ENCODE data around the gene NEK10. TPM values are rescaled to one million over a fixed set of nuclear protein-coding genes. Genes with fewer than 3 reads are reported as not detected.

Gene NEK10
- total RNA-seq, 1 donor from 2014 or later: 7.3 TPM

DNA sequence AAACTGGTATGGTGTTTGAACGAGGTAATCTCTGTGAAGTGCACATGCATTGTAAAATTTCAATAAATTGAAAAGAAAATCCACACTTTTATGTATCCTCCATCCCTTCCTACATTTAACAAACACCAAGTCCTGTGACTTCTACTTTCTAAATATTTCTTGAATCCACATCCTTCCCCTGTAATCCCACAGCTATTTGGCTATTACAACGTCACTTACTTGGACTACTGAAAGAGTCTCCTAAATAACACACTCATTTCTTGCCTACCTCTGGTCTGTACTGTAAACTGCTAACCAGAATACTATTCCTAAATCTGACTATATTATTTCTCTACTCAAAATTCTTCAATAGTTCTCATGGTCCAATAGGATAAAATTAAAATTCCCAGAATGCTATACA is 176.1 kb downstream of the NEK10 start:
- TF ChIP-seq, protein P1, sequence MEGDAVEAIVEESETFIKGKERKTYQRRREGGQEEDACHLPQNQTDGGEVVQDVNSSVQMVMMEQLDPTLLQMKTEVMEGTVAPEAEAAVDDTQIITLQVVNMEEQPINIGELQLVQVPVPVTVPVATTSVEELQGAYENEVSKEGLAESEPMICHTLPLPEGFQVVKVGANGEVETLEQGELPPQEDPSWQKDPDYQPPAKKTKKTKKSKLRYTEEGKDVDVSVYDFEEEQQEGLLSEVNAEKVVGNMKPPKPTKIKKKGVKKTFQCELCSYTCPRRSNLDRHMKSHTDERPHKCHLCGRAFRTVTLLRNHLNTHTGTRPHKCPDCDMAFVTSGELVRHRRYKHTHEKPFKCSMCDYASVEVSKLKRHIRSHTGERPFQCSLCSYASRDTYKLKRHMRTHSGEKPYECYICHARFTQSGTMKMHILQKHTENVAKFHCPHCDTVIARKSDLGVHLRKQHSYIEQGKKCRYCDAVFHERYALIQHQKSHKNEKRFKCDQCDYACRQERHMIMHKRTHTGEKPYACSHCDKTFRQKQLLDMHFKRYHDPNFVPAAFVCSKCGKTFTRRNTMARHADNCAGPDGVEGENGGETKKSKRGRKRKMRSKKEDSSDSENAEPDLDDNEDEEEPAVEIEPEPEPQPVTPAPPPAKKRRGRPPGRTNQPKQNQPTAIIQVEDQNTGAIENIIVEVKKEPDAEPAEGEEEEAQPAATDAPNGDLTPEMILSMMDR (IDR thresholded peaks at IDR 0.05): no peak
- H3K4me3 Mint-ChIP-seq (ENCODE audit: unreplicated experiment): no peak overlapping the region
- no peak for DNase-seq (ENCODE audit: low spot score)
- peaks cover 3% of the 10 kb centered on the region for H3K9me3 Mint-ChIP-seq (ENCODE audit: low read depth)
- H3K27me3 Mint-ChIP-seq (ENCODE audit: low read depth): no peaks in the 10 kb centered on the region
- H3K4me1 Mint-ChIP-seq (ENCODE audit: low read depth): peaks cover 23% of the 10 kb centered on the region
- H3K27ac Mint-ChIP-seq (ENCODE audit: unreplicated experiment): no peak overlapping the region
- peaks cover 11% of the 10 kb centered on the region for H3K36me3 Mint-ChIP-seq (ENCODE audit: low read depth)

DNA sequence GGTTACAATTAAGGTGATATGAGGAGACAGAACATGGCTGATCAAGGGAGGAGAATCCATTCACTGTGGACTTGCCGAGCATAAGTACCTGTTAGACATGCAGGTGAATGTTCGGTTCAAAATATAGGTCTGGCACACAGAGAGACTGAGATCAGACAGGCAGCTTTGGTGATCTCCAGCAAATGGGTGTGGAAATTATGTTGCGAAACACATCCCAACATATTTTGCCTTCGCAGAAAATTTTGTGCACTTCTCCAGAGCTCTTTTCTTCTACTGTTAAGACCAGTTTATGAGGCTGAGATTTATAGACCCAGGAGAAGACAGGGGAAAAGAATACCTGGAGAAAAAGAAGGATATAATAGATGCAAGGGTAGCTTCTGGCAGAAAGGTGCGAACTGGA is 183.2 kb downstream of the NEK10 start:
- no peak for DNase-seq (ENCODE audit: low spot score)
- H3K4me3 Mint-ChIP-seq (ENCODE audit: unreplicated experiment): no peak overlapping the region
- no peaks in the 10 kb centered on the region for H3K4me1 Mint-ChIP-seq (ENCODE audit: low read depth)
- peaks cover 6% of the 10 kb centered on the region for H3K9me3 Mint-ChIP-seq (ENCODE audit: low read depth)
- no peaks in the 10 kb centered on the region for H3K27me3 Mint-ChIP-seq (ENCODE audit: low read depth)
- peaks cover 2% of the 10 kb centered on the region for H3K36me3 Mint-ChIP-seq (ENCODE audit: low read depth)
- no peak overlapping the region for H3K27ac Mint-ChIP-seq (ENCODE audit: unreplicated experiment)
- TF ChIP-seq, protein P1 (IDR thresholded peaks at IDR 0.05): no peak

DNA sequence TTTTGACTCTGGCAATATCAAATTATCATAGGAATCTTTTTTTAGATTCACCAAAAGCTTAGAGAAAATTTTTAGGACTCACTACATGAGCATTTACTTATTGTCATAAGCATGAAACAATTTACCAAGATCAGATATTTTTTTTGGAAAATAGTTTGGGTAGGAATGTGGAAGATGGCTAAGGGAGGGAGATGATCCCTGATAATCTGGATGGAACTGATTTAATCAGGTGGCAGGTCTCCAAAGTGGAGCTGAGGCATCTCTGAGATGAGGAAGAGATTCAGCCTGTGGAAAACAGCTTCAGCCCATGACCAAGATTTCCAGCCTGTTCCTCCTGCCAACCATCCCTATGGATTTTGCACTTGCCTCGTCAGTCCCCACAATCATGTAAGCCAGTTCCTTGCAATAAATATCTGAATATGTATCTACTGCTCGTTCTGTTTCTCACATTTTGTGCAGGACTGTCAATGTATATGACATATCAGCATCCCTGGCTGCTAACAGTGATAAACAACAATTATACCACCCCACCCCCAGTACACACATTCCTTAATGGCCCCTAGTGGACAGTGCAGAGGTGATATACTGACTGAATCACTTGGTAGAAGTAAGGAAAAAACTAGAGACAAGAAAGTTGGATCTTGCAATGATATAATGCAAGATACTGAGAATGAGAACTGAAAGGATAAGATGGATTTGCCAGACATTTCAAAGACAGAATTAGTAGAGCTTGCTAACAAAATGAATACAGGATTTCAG is 183.8 kb downstream of the NEK10 start:
- Mint-ChIP-seq H3K36me3 (ENCODE audit: low read depth) (peaks cover 4% of the 10 kb centered on the region), H3K27me3 (ENCODE audit: low read depth) (no peaks in the 10 kb centered on the region), H3K27ac (ENCODE audit: unreplicated experiment) (no peak overlapping the region), H3K4me1 (ENCODE audit: low read depth) (no peaks in the 10 kb centered on the region), H3K9me3 (ENCODE audit: low read depth) (peaks cover 6% of the 10 kb centered on the region), H3K4me3 (ENCODE audit: unreplicated experiment) (no peak overlapping the region)
- TF ChIP-seq, protein P1 (IDR thresholded peaks at IDR 0.05): no peak
- DNase-seq (ENCODE audit: low spot score): no peak

DNA sequence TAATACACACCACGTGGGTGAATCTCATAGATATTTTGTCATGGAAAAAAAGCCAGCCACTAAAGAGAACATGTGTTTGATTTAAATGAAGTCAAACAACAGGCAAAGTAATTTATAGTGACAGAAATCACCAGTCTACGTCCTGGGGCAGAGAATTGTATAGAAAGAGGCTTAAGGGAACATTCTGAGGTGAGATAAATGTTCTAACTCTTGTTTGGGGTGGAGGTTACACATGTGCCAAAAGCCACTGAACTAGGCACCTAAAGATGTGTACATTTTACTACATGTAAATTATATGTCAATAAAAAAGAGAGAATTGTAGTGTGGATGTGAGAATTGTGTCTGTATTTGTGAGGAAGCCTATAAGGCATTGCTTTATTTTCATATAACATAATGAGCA is 184.9 kb downstream of the NEK10 start:
- Mint-ChIP-seq H3K27ac (ENCODE audit: unreplicated experiment) (no peak overlapping the region), H3K27me3 (ENCODE audit: low read depth) (no peaks in the 10 kb centered on the region), H3K36me3 (ENCODE audit: low read depth) (peaks cover 4% of the 10 kb centered on the region), H3K4me3 (ENCODE audit: unreplicated experiment) (no peak overlapping the region), H3K9me3 (ENCODE audit: low read depth) (peaks cover 6% of the 10 kb centered on the region), H3K4me1 (ENCODE audit: low read depth) (no peaks in the 10 kb centered on the region)
- TF ChIP-seq, protein P1 (IDR thresholded peaks at IDR 0.05): no peak
- no peak for DNase-seq (ENCODE audit: low spot score)

DNA sequence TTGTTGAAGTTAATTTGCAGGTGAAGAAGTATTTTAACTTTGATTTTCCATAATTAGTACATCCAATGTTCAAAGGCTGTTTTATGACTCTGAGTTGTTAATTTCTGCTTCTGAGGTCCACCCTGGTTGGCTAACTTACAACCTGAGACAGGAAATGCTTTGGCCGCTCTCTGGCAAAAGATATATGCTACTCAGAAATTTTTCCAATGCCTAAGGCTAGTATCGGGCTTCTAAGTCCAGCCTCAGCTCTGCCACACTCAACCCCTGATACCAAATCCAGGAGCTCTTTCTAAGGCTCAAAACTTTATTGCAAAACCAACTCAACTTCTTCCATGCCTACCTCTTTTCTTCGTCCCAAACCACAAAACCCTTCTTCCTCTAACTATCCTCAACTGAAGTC is 192.9 kb downstream of the NEK10 start:
- Mint-ChIP-seq H3K27ac (ENCODE audit: unreplicated experiment) (no peak overlapping the region), H3K36me3 (ENCODE audit: low read depth) (peaks cover 4% of the 10 kb centered on the region), H3K9me3 (ENCODE audit: low read depth) (no peaks in the 10 kb centered on the region), H3K4me3 (ENCODE audit: unreplicated experiment) (no peak overlapping the region), H3K27me3 (ENCODE audit: low read depth) (no peaks in the 10 kb centered on the region), H3K4me1 (ENCODE audit: low read depth) (peaks cover 5% of the 10 kb centered on the region)
- no peak for DNase-seq (ENCODE audit: low spot score)
- TF ChIP-seq, protein P1 (IDR thresholded peaks at IDR 0.05): no peak

Data from chondrocyte (in vitro differentiated cells).